NCI-H82 (cell line): ENCODE results near the gene IL1RAPL1.
"Not testable (repeated sequence)": the region's sequence is repeated elsewhere in the genome, so short reads cannot be mapped to it uniquely, and the experiment has no call there.

Source experiments
- DNase-seq: peaks from one replicate; lab custom pipeline; 2025; lab: John Stamatoyannopoulos, UW

The IL1RAPL1 gene

GRCh38 chrX:29113221-29113620 lies 526.0 kb downstream of the IL1RAPL1 start:
- DNase-seq: no peak

- not testable (repeated sequence) for DNase-seq
These were observed 535.6 kb downstream of the IL1RAPL1 start for GRCh38 chrX:29122817-29123216.

GRCh38 chrX:29130905-29131304 lies 543.7 kb downstream of the IL1RAPL1 start:
- DNase-seq: no peak

- DNase-seq: no peak
These were observed 549.7 kb downstream of the IL1RAPL1 start for GRCh38 chrX:29136904-29137303.

GRCh38 chrX:29138003-29138402 lies 550.8 kb downstream of the IL1RAPL1 start:
- no peak for DNase-seq

- DNase-seq: no peak
These were observed 556.1 kb downstream of the IL1RAPL1 start for GRCh38 chrX:29143356-29143755.

GRCh38 chrX:29143756-29144155 lies 556.5 kb downstream of the IL1RAPL1 start:
- no peak for DNase-seq

GRCh38 chrX:29145316-29145715 lies 558.1 kb downstream of the IL1RAPL1 start:
- DNase-seq: no peak

- no peak for DNase-seq
These were observed 561.3 kb downstream of the IL1RAPL1 start for GRCh38 chrX:29148511-29148910.

GRCh38 chrX:29155286-29155685 lies 568.0 kb downstream of the IL1RAPL1 start:
- no peak for DNase-seq

- DNase-seq: no peak
These were observed 585.6 kb downstream of the IL1RAPL1 start for GRCh38 chrX:29172880-29173279.

- DNase-seq: no peak
These were observed 600.0 kb downstream of the IL1RAPL1 start for GRCh38 chrX:29187264-29187663.

- no peak for DNase-seq
These were observed 609.3 kb downstream of the IL1RAPL1 start for GRCh38 chrX:29196501-29196900.

GRCh38 chrX:29215251-29215650 lies 628.0 kb downstream of the IL1RAPL1 start:
- no peak for DNase-seq

GRCh38 chrX:29225670-29226069 lies 638.4 kb downstream of the IL1RAPL1 start:
- DNase-seq: no peak

- DNase-seq: no peak
These were observed 642.6 kb downstream of the IL1RAPL1 start for GRCh38 chrX:29229802-29230201.

GRCh38 chrX:29231800-29232199 lies 644.6 kb downstream of the IL1RAPL1 start:
- DNase-seq: no peak

GRCh38 chrX:29233592-29234183 lies 646.4 kb downstream of the IL1RAPL1 start:
- no peak for DNase-seq

GRCh38 chrX:29237972-29238371 lies 650.7 kb downstream of the IL1RAPL1 start:
- DNase-seq: no peak

GRCh38 chrX:29241809-29242208 lies 654.6 kb downstream of the IL1RAPL1 start:
- no peak for DNase-seq

- no peak for DNase-seq
These were observed 655.6 kb downstream of the IL1RAPL1 start for GRCh38 chrX:29242856-29243255.

GRCh38 chrX:29243942-29244341 lies 656.7 kb downstream of the IL1RAPL1 start:
- DNase-seq: no peak

- DNase-seq: no peak
These were observed 667.3 kb downstream of the IL1RAPL1 start for GRCh38 chrX:29254515-29254914.

- DNase-seq: peak; percentile 2
These were observed 670.3 kb downstream of the IL1RAPL1 start for GRCh38 chrX:29257521-29257920.

- no peak for DNase-seq
These were observed 682.1 kb downstream of the IL1RAPL1 start for GRCh38 chrX:29269390-29269789.
